ENCODE data around the gene APLF.

Gene APLF

GRCh38 chr2:68501768-68502167 lies 34.4 kb downstream of the APLF start:
- H3K4me3 ChIP-seq (replicated peaks; ENCODE audit: low read depth, low read length) = no peak overlapping the region
- H3K27me3 ChIP-seq (replicated peaks; ENCODE audit: control insufficient read depth, insufficient read depth, low read length) = no peaks in the 10 kb centered on the region
- no peak for TF ChIP-seq CTCF (IDR thresholded peaks at IDR 0.05; ENCODE audit: insufficient read depth, low read length, poor library complexity, severe bottlenecking)
- no peak for DNase-seq (ENCODE audit: extremely low read depth, insufficient read length)
- H3K36me3 ChIP-seq (ENCODE audit: control insufficient read depth, insufficient read depth, low read length) = no peaks in the 10 kb centered on the region

- Histone ChIP-seq H3K4me3 (replicated peaks; ENCODE audit: low read depth, low read length) (no peak overlapping the region), H3K36me3 (ENCODE audit: control insufficient read depth, insufficient read depth, low read length) (no peaks in the 10 kb centered on the region), H3K27me3 (replicated peaks; ENCODE audit: control insufficient read depth, insufficient read depth, low read length) (no peaks in the 10 kb centered on the region)
- DNase-seq (ENCODE audit: extremely low read depth, insufficient read length) = no peak
- TF ChIP-seq CTCF (IDR thresholded peaks at IDR 0.05; ENCODE audit: insufficient read depth, low read length, poor library complexity, severe bottlenecking) = no peak
These were observed 38.3 kb downstream of the APLF start for GRCh38 chr2:68505603-68506159.

GRCh38 chr2:68506170-68506569 lies 38.8 kb downstream of the APLF start:
- DNase-seq (ENCODE audit: extremely low read depth, insufficient read length) = no peak
- TF ChIP-seq CTCF (IDR thresholded peaks at IDR 0.05; ENCODE audit: insufficient read depth, low read length, poor library complexity, severe bottlenecking) = no peak
- no peaks in the 10 kb centered on the region for H3K27me3 ChIP-seq (replicated peaks; ENCODE audit: control insufficient read depth, insufficient read depth, low read length)
- no peaks in the 10 kb centered on the region for H3K36me3 ChIP-seq (ENCODE audit: control insufficient read depth, insufficient read depth, low read length)
- H3K4me3 ChIP-seq (replicated peaks; ENCODE audit: low read depth, low read length) = no peak overlapping the region

- no peak for DNase-seq (ENCODE audit: extremely low read depth, insufficient read length)
- Histone ChIP-seq H3K36me3 (ENCODE audit: control insufficient read depth, insufficient read depth, low read length) (no peaks in the 10 kb centered on the region), H3K27me3 (replicated peaks; ENCODE audit: control insufficient read depth, insufficient read depth, low read length) (no peaks in the 10 kb centered on the region), H3K4me3 (replicated peaks; ENCODE audit: low read depth, low read length) (no peak overlapping the region)
- no peak for TF ChIP-seq CTCF (IDR thresholded peaks at IDR 0.05; ENCODE audit: insufficient read depth, low read length, poor library complexity, severe bottlenecking)
These were observed 44.9 kb downstream of the APLF start for GRCh38 chr2:68512326-68512725.

GRCh38 chr2:68512966-68513365 lies 45.6 kb downstream of the APLF start:
- Histone ChIP-seq H3K4me3 (replicated peaks; ENCODE audit: low read depth, low read length) (no peak overlapping the region), H3K36me3 (ENCODE audit: control insufficient read depth, insufficient read depth, low read length) (no peaks in the 10 kb centered on the region), H3K27me3 (replicated peaks; ENCODE audit: control insufficient read depth, insufficient read depth, low read length) (no peaks in the 10 kb centered on the region)
- no peak for TF ChIP-seq CTCF (IDR thresholded peaks at IDR 0.05; ENCODE audit: insufficient read depth, low read length, poor library complexity, severe bottlenecking)
- no peak for DNase-seq (ENCODE audit: extremely low read depth, insufficient read length)

Measured in GM06990 (cell line).